GM18867 (cell line): ENCODE results near the gene HMGCLL1.

ENCODE experiments used
- ATAC-seq: cut with Tn5 transposase; IDR thresholded peaks from one replicate; pipeline ENCODE4 v1.9.1; 2021; ENCODE audit warnings: mild to moderate bottlenecking, moderate library complexity; ENCODE audit not compliant: unreplicated experiment

HMGCLL1 gene

DNA sequence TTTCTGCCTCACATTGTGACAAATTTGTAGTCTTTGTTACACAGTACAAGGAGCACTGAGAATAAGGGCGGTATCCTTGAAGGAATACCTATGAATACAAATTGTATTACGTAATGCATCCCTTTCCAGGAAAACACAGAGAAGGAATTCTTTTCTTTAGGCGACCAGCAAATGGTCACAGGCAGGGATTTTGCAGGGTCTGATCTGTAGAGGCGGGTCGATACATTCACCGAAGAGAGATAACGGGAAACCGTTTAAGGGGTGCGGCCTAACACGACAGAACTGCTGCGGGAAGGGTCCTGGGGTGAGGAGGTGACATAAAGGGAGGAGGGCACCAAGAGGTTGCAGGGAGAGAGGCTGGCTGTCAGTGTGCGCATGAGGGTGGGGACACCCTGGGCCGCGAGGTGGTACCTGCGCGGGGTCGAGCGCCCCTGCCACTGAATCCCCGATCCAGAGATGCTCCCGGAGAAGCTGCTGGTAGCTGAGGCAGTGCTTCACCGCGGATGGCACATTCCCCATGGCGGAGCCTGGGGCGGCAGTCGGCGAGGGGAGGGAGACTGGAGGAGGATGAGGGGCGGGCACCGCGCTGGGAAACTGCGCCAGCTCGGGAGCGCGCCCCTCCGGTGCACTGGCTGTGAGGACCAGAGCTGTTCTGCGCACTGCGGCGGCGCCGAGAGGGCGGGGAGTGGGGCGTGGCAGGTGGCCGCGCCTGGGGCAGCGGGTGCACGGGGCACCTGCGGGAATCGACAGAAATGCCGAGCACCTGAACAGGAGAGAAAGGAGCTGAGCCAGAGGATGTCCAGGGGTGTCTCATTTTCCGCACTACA is at the start of gene HMGCLL1:
Gene HMGCLL1 (minus strand): TSS at position 656 of the 827 bp plus-strand sequence. CDS start 137 bp downstream, at position 519.
- no peak for ATAC-seq

- no peak for ATAC-seq
Measured at GRCh38 chr6:55621993-55622392, 43.0 kb upstream of the HMGCLL1 start.

DNA sequence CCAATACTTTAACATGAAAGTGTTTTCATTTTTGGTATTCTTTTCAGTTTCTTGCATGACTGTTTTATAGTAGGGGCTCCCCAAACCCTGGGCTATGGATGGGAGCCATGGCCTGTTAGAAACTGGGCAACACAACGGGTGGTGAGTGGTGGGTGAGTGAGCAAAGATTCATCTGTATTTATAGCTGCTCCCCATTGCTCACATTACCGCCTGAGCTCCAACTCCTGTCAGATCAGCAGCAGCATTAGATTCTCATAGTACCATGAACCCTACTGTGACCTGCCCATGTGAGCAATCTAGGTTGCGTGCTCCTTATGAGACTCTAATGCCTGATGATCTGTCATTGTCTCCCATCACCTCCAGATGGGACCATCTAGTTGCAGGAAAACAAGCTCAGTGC is 42.3 kb upstream of the HMGCLL1 start:
- ATAC-seq, result no peak

DNA sequence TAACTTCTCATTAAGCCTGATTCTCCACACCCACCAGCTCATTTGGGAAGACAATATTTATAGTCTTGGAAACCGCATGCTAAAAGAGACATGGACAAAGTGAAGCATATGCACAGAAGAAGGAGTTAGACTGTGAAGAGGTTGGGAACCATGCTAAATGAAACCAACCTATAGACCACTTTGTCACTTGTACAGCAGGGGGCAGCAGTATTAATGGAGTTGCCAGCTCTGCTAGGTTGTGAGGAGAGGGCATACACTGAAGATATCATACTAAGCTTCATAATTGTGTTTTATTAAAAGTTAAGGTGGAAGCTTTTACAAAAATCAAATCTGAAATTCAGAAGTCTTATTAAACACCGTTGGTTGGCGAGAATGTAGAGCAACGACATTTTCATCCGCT is 38.3 kb upstream of the HMGCLL1 start:
- peak; percentile 92 for ATAC-seq

DNA sequence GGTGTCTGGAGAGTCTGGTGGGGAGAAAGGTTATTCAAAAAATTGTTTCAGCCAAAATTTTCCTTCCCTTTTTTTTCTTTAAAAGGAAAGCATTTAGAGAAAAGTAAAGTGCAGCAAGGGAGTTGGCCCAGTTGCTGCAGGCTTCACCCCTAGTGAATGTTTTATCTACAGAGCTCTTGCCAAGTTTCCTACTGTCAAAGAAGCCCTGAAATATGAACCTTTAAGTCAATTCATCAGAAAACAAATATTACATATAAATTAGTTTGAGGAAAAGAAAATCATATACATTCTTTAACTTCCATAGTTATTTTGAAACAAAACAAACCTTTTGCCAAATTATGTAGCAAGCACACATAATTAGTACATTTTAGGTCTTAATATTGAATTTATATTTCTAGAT is 25.0 kb upstream of the HMGCLL1 start:
- no peak for ATAC-seq

DNA sequence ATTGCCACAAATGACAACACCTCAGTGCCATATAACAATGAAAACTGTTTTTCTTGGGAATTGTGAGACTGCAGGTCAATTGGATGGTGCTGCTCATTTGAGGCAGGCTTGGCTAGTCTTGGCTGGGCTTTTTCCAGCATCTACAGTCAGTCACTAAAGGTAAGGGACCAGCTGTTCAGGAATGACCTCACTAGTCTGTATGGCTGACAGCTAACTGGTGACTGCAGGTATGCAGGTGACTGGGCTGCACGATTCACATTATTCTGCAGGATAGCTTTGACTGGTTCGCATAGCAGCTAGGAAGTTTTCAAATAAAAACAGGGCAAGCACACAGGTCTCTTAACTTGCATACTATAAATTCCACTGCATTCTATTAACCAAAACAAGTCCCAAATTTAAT is 22.1 kb upstream of the HMGCLL1 start:
- no peak for ATAC-seq

DNA sequence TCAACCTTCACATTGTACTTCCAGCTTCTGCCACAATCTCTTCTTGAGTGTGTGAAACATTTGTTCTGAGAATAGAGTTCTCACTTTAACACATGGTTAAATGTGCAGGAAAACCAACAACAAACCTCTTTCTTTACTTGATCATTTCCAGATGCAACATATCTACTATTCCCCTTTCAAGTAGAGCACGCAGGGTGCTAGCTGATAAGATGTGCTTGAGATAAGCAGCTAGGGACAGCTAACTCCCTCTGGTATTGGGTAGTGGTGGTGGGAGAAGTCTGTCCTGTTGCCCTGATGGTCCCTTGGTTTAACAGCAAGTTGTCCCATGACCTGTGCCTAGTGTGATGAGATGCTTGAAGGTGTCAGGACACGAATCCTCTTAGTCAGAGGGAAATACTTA is 15.4 kb upstream of the HMGCLL1 start:
- no peak for ATAC-seq

DNA sequence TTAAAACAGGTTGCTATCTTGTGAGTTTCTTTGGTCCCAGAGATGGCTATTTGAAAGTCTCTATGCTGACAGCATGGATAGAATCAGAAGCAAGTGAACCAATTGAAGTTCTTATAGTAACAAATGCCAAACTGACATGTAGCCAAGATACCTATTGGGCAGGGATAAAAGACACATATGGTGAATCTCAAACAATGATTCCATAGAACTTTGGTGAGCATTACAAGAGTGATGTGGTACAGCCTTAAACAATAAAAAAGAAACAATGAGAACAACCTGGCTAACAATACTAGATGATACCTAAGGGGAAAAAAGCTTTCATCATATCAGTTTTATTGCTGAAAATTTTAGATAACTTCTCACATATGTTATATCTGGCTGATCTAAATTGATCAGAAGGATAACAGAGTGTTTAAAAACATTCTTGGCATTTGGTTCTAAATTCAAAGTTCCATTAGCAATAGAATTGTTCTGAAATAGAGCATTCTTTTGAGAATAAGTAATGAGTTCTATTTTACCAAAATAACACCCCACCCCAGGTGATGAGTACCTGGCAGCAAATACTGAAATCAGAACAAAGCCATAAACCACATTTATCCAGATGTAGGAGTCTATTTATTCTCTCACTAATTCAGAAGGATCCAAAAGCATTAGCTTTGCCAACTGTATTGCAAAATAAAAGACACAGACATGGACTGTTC is 5.8 kb upstream of the HMGCLL1 start:
- ATAC-seq, result no peak

DNA sequence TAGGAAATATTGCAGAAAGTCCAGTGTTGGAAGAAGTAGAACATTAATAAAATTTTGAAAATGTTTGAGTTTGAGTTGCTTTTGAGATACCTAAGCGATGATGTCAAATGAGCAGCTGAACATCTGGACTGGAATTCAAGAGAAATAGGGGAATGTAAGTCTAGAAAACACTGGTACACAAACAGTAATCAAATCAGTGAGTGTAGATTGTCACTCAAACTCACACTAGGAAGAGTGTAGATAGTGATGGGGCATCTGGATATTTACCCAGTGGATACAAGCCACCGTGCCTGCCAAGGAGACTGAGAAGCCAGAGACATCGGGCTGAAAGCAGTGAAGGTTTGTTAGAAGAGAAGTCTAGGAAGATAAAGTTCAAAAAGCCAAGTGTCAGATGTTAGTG is 2.2 kb downstream of the HMGCLL1 start:
- no peak for ATAC-seq

DNA sequence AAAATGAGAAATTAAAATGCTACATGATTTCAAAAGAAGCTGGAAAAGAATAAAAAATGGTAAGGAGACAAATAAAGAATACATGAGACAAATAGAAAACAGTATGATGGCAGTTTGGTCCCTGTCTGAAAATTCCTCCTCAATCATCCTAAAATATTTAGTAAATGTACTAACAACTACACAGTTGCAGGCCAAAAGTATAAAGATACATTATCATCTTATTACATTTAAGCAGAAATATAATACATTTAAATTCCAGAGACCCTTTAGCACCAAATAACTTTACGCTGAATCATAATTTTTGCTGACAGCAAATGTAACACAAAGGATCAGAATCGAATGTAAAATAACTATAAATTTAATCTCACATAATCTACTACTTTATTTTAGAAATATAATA is 4.4 kb downstream of the HMGCLL1 start:
- ATAC-seq, result no peak

GRCh38 chr6:55569638-55570037 is 9.4 kb downstream of the HMGCLL1 start:
- no peak for ATAC-seq

DNA sequence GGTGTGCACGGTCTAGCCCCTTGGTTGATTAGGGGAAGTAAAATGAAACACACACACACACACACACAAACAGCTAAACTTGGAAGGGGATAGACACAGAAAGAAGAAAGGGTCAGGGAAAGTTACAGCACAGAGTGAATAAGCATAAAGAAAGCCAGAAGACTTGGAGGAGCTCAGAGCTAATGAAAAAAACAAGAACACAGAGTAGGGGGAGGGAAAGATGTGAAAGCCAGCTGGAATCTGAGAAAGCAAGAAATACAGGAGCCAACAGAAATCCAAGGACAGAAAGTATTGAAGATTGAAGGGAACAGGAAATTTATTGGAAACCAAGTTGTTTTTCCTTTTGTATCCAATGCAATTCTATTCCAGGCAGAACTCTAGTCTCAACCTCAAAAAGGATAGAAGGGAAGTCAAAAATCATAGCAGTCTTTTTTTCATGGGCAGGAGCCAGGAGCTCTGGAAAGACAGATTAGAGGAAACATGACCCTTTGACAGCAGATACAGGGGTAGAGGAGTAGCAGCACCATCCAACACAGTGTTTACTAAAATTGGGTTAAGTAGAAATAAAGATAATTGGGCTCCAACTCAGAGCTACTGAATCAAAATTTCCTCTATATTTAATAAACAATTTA is 10.1 kb downstream of the HMGCLL1 start:
- ATAC-seq, result no peak

DNA sequence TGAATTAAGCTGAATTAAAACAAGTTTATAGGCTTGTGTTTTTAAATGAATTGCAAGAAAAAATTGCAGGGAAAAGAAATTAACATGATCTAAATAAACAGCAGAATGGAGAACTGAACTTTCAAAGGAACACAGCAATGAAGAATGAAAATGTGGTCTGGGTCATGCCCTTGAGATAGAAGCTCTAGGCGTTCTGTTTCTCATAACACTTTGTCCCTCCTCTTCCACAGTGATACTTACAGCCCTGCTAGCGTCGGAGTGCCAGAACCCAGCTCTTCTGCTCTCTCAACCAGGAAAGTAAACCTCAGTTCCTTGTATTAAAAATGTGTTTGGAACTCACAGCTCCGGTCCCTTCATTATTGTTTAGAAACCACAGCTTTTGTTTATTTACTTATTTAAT is 11.4 kb downstream of the HMGCLL1 start:
- no peak for ATAC-seq

DNA sequence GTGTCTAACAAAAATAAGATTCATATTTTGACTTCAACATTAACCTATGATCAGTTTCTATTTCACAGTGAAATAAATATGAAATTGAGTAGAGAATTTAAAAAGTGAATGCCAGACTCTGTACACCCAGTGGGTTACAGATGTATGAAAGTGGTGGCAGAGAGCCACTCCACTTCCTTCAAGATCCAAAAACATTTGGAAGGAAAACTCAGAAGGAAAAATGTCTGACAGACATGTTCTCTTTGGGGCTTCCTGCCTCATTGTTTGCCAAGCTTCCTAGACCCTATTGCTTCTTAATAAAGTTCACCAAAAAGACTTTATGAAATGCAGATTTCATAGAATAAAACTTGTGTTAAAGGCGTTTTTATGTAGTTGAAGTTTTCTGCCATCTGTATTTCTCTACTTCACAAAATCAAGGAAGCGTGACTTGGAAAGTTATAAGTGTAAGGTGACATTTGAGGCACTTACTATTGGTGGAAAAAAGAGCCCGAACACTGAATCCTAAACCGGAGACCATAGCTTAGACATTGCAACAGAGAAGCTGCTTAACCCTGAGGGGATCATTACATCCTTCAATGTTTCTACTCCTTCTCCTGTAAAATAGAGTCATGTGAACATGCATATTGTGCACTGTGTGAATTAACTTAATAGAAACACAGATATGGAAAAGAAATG is 12.8 kb downstream of the HMGCLL1 start:
- no peak for ATAC-seq

DNA sequence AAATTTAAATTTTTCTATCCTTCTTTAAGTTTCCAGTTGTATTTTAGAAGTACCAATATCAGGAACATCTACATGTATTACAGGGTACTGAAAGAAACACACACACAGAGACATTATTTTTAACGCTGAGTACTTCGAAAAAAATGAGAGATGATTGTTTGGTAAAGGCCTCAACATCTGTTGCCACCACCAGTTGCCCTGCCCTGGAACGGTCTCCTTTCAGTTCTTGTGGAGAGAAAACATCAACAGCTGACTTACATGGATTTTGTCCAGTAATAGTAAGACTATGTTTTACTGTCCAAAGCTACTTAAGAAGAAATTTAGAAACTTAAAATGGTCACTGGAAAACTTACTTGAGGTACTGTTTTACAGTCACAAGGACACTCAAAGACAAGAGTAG is 16.7 kb downstream of the HMGCLL1 start:
- no peak for ATAC-seq

- ATAC-seq, result no peak
Measured at GRCh38 chr6:55560290-55560885, 18.6 kb downstream of the HMGCLL1 start.

DNA sequence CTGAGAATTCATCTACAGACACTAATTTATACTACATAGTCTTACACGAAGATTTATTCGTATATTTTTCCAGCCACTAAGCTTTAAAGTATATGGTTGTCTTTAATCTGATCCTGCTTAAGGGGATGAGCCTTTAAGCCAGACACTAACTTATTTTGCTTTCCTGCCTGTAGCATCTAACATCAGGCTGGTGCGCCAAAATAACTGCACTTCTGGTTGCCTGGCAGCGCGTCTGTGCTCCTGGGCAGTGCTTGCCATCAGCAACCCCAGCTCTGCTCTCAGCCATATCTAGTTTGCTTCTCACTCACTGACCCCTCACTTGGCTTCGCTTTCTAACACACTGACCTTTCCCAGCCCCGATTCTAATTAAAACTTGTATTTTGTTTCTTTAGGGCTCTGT is 21.8 kb downstream of the HMGCLL1 start:
- ATAC-seq, result no peak

DNA sequence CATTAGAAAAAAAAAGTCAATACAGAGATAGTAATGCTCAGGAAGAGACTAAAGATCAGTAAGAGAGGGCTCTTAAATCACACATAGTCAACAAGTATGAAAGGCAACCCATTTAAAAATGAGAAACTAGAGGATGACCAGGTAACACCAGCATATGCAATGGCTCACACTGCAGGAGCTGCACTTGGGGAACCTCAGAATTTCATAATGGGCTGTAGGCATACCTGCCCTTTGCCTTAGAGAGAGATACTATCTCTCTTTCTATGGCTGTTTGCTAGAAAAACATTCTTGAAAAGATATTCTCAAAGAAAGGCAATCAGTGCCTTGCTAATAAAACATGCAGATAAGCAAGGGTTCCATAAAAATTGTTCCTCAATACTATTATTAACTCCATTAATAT is 33.2 kb downstream of the HMGCLL1 start:
- no peak for ATAC-seq

GRCh38 chr6:55543633-55544309 is 35.2 kb downstream of the HMGCLL1 start:
- no peak for ATAC-seq

DNA sequence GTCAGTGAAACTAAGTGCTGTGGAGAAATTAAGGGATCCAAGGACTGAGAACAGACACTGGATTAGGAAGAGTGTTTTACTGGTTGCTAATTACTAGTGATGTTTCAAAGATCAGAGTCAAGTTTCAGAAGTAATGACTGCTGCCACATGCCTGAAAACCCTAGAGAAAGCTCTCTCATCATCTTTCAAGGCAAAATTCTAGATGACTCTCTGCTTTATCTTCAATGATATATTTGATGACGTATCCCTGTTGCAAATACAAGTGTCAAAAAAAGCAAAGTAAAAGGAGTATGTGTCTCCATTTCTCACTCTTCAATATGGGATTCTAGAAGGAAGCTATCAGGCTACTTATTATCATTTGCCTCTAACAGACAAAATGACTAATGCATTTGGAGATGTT is 38.0 kb downstream of the HMGCLL1 start:
- no peak for ATAC-seq
